ENCODE measurements around the gene ZBTB7B.

The ZBTB7B gene

GRCh38 chr1:155002464-155003226, at the start of gene ZBTB7B:
Gene ZBTB7B, plus strand, starts transcription at chr1:155002802. Its CDS starts 11,859 bp downstream, at chr1:155014661.
- peak in 1 of 2 experiments; percentile 68 for DNase-seq

GRCh38 chr1:154953611-154954038, 49.0 kb upstream of the ZBTB7B start:
- no peak for DNase-seq

- DNase-seq = no peak
Measured at GRCh38 chr1:154954541-154954940, 48.1 kb upstream of the ZBTB7B start.

GRCh38 chr1:154955039-154955717, 47.4 kb upstream of the ZBTB7B start:
- no peak for DNase-seq

- DNase-seq = peak; percentile 85 to 93
Measured at GRCh38 chr1:154955718-154956543, 46.7 kb upstream of the ZBTB7B start, which contains the start of gene PBXIP1. Gene PBXIP1, minus strand, starts transcription at chr1:154956099. Its CDS starts 2,378 bp downstream, at chr1:154953721.

GRCh38 chr1:154956544-154956941, 46.1 kb upstream of the ZBTB7B start:
- DNase-seq = no peak

- no peak for DNase-seq
Measured at GRCh38 chr1:154957091-154957657, 45.4 kb upstream of the ZBTB7B start.

- no peak for DNase-seq
Measured at GRCh38 chr1:154958036-154958435, 44.6 kb upstream of the ZBTB7B start.

GRCh38 chr1:154958681-154959425, 43.7 kb upstream of the ZBTB7B start:
- DNase-seq = no peak

GRCh38 chr1:154959426-154959780, 43.2 kb upstream of the ZBTB7B start:
- DNase-seq = no peak

- peak in 1 of 2 experiments; percentile 12 for DNase-seq
Measured at GRCh38 chr1:154960446-154961136, 42.0 kb upstream of the ZBTB7B start.

- peak; percentile 43 to 56 for DNase-seq
Measured at GRCh38 chr1:154961207-154962155, 41.1 kb upstream of the ZBTB7B start, which contains the start of gene PYGO2. Gene PYGO2, minus strand, starts transcription at chr1:154961782. Its CDS starts 206 bp downstream, at chr1:154961576.

- DNase-seq = no peak
Measured at GRCh38 chr1:154962156-154962749, 40.3 kb upstream of the ZBTB7B start.

GRCh38 chr1:154962795-154963330, 39.7 kb upstream of the ZBTB7B start:
- DNase-seq = no peak

GRCh38 chr1:154963643-154964042, 39.0 kb upstream of the ZBTB7B start:
- DNase-seq = no peak

GRCh38 chr1:154964359-154964758, 38.2 kb upstream of the ZBTB7B start:
- no peak for DNase-seq

- no peak for DNase-seq
Measured at GRCh38 chr1:154966111-154966510, 36.5 kb upstream of the ZBTB7B start.

GRCh38 chr1:154967331-154967950, 35.2 kb upstream of the ZBTB7B start:
- no peak for DNase-seq

GRCh38 chr1:154968731-154969130, 33.9 kb upstream of the ZBTB7B start:
- DNase-seq = no peak
